HepG2 (cell line): ENCODE results near the gene CPPED1. TPM values are rescaled to one million over a fixed set of nuclear protein-coding genes. Genes with fewer than 3 reads are reported as not detected.

ENCODE experiments used
- CC2D1A ChIP-seq: sonication (generic); formaldehyde crosslinking; IDR thresholded peaks from 2 replicates; pipeline ENCODE4 v1.8.1; 2023; ENCODE audit warnings: mild to moderate bottlenecking, missing genetic modification reagents
- CHD2 ChIP-seq: IDR thresholded peaks from 2 replicates; pipeline ENCODE4 v1.6.1; 2011; ENCODE audit warnings: low read depth, low read length, improper control_type of control experiment
- CHD4 ChIP-seq: fragments of 200-600 bp; sonication (generic); IDR thresholded peaks from 2 replicates; pipeline ENCODE4 v1.7.0; 2017; ENCODE audit warnings: mild to moderate bottlenecking, low read length, borderline replicate concordance
- ELF4 ChIP-seq: sonication (generic); formaldehyde crosslinking; IDR thresholded peaks from 2 replicates; pipeline ENCODE4 v1.5.0; 2020; ENCODE audit warnings: missing genetic modification reagents, mild to moderate bottlenecking, moderate library complexity, borderline replicate concordance
- GATAD1 ChIP-seq: IDR thresholded peaks from 2 replicates; pipeline ENCODE4 v1.6.1; 2016; ENCODE audit warnings: missing genetic modification reagents, missing compliant biosample characterization
- GFI1 ChIP-seq: sonication (generic); formaldehyde crosslinking; IDR thresholded peaks from 2 replicates; pipeline ENCODE4 v1.5.0; 2020; ENCODE audit warnings: missing genetic modification reagents, mild to moderate bottlenecking, borderline replicate concordance
- KDM2A ChIP-seq: sonication (generic); formaldehyde crosslinking; IDR thresholded peaks from 2 replicates; pipeline ENCODE4 v1.4.0; 2020; ENCODE audit warnings: low read depth, missing genetic modification reagents, borderline replicate concordance
- KLF12 ChIP-seq: sonication (generic); formaldehyde crosslinking; IDR thresholded peaks from 2 replicates; pipeline ENCODE4 v1.4.0; 2020; ENCODE audit warnings: missing genetic modification reagents, borderline replicate concordance
- KMT2A ChIP-seq: sonication (generic); formaldehyde crosslinking; IDR thresholded peaks from 2 replicates; pipeline ENCODE4 v1.4.0; 2020; ENCODE audit warnings: missing genetic modification reagents
- MEIS2 ChIP-seq: sonication (generic); formaldehyde crosslinking; IDR thresholded peaks from 2 replicates; pipeline ENCODE4 v1.9.0; 2021; ENCODE audit warnings: mild to moderate bottlenecking, missing genetic modification reagents
- MIER2 ChIP-seq: IDR thresholded peaks from 2 replicates; pipeline ENCODE4 v1.6.1; 2016; ENCODE audit warnings: missing biosample characterization, missing genetic modification reagents
- MTF1 ChIP-seq: sonication (generic); formaldehyde crosslinking; IDR thresholded peaks from 2 replicates; pipeline ENCODE4 v1.5.0; 2020; ENCODE audit warnings: missing genetic modification reagents
- NFKB2 ChIP-seq: sonication (generic); formaldehyde crosslinking; IDR thresholded peaks from 2 replicates; pipeline ENCODE4 v1.4.0; 2020; ENCODE audit warnings: missing genetic modification reagents, borderline replicate concordance
- SPEN ChIP-seq: sonication (generic); formaldehyde crosslinking; IDR thresholded peaks from 2 replicates; pipeline ENCODE4 v1.5.1; 2020; ENCODE audit warnings: low read depth, mild to moderate bottlenecking, missing genetic modification reagents
- THAP11 ChIP-seq: IDR thresholded peaks from 2 replicates; pipeline ENCODE4 v1.6.1; 2016; ENCODE audit warnings: missing biosample characterization, missing genetic modification reagents
- ZNF143 ChIP-seq: sonication (generic); formaldehyde crosslinking; IDR thresholded peaks from 2 replicates; pipeline ENCODE4 v1.4.0; 2020; ENCODE audit warnings: missing genetic modification reagents
- ZNF615 ChIP-seq: sonication (generic); formaldehyde crosslinking; IDR thresholded peaks from 2 replicates; pipeline ENCODE4 v1.5.0; 2020; ENCODE audit warnings: mild to moderate bottlenecking, missing genetic modification reagents, borderline replicate concordance
- ZNF766 ChIP-seq: sonication (generic); formaldehyde crosslinking; IDR thresholded peaks from 2 replicates; pipeline ENCODE4 v1.5.0; 2020; ENCODE audit warnings: missing genetic modification reagents, borderline replicate concordance
- ZNF891 ChIP-seq: sonication (generic); formaldehyde crosslinking; IDR thresholded peaks from 2 replicates; pipeline ENCODE4 v1.5.0; 2020; ENCODE audit warnings: mild to moderate bottlenecking, missing genetic modification reagents
- polyA plus RNA-seq, 8 experiments: library from polyadenylated mRNA; depleted of rRNA in 3 of 8; stranded (reverse) in 7 of 8; unstranded in 1 of 8; fragments of >200 nt; fragmentation: Illumina TruSeq in 4 of 8; extraction: Trizol in 4 of 8; gene quantifications; 2 replicates each; pipeline versions ENCODE4 v1.2.1 to v1.2.3, GENCODE V29; 2011 to 2016; ENCODE audit warnings: low read depth in 4 of 8, missing spikeins in 1 of 8, mixed read lengths in 1 of 8; ENCODE audit not compliant: insufficient read depth in 1 of 8
- total RNA-seq, 5 experiments: library from RNA; depleted of rRNA; stranded (reverse); fragments of >200 nt; fragmentation: Illumina TruSeq; extraction: Trizol; gene quantifications; 2 replicates each; pipeline ENCODE4 v1.2.3, GENCODE V29; 2016; ENCODE audit warnings: low read depth in 1 of 5
- TF ChIP-seq, protein P1 (sequence below): sonication (generic); formaldehyde crosslinking; IDR thresholded peaks from 2 replicates; pipeline ENCODE4 v1.5.1; 2020; ENCODE audit warnings: mild to moderate bottlenecking, moderate library complexity, missing genetic modification reagents
- TF ChIP-seq, protein P2 (sequence below): sonication (generic); formaldehyde crosslinking; IDR thresholded peaks from 2 replicates; pipeline ENCODE4 v1.8.0; 2022; ENCODE audit warnings: missing genetic modification reagents, mild to moderate bottlenecking, borderline replicate concordance
- TF ChIP-seq, protein P3 (sequence below): sonication (generic); formaldehyde crosslinking; IDR thresholded peaks from 2 replicates; pipeline ENCODE4 v1.5.0; 2020; ENCODE audit warnings: missing genetic modification reagents
- TF ChIP-seq, protein P4 (sequence below): sonication (generic); formaldehyde crosslinking; IDR thresholded peaks from 2 replicates; pipeline ENCODE4 v1.8.1; 2022; ENCODE audit warnings: mild to moderate bottlenecking, missing genetic modification reagents
- TF ChIP-seq, protein P5 (sequence below): sonication (generic); formaldehyde crosslinking; IDR thresholded peaks from 2 replicates; pipeline ENCODE4 v1.8.0; 2022; ENCODE audit warnings: missing genetic modification reagents, low read depth, mild to moderate bottlenecking, borderline replicate concordance
- TF ChIP-seq, protein P6 (sequence below): IDR thresholded peaks from 2 replicates; pipeline ENCODE4 v1.6.1; 2012; ENCODE audit warnings: low read depth, low read length, improper control_type of control experiment

CPPED1 gene
- total and polyA plus RNA-seq, 2 of the 13 experiments (the other 11 are each of a cell fraction or from before 2014, with no cell fraction given), result 66.6 to 71.3 TPM

DNA sequence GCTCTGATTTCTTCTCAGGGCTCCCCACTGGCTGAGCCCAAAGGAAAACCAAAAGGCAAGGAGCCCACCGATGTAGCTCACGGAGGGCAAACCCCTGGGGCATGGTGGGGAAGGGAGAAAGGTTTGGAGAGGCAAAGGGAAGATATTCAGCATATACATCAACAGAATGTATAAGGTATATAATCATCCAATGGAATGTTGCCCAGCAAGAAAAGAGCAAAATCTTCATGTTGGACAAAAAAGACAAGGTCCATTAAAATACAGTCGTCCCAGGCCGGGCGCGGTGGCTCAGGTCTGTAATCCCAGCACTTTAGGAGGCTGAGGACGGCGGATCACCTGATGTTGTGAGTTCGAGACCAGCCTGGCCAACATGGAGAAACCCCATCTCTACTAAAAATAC is 1.6 kb downstream of the CPPED1 start (continued):
- TF ChIP-seq, protein P1, sequence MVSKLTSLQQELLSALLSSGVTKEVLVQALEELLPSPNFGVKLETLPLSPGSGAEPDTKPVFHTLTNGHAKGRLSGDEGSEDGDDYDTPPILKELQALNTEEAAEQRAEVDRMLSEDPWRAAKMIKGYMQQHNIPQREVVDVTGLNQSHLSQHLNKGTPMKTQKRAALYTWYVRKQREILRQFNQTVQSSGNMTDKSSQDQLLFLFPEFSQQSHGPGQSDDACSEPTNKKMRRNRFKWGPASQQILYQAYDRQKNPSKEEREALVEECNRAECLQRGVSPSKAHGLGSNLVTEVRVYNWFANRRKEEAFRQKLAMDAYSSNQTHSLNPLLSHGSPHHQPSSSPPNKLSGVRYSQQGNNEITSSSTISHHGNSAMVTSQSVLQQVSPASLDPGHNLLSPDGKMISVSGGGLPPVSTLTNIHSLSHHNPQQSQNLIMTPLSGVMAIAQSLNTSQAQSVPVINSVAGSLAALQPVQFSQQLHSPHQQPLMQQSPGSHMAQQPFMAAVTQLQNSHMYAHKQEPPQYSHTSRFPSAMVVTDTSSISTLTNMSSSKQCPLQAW, result 0 out of 2 replicates have a peak, but pooled peaks have one; percentile 67
- TF ChIP-seq, protein P2, sequence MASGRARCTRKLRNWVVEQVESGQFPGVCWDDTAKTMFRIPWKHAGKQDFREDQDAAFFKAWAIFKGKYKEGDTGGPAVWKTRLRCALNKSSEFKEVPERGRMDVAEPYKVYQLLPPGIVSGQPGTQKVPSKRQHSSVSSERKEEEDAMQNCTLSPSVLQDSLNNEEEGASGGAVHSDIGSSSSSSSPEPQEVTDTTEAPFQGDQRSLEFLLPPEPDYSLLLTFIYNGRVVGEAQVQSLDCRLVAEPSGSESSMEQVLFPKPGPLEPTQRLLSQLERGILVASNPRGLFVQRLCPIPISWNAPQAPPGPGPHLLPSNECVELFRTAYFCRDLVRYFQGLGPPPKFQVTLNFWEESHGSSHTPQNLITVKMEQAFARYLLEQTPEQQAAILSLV, result 0 out of 2 replicates have a peak, but pooled peaks have one; percentile 71
- TF ChIP-seq NFKB2 (CRISPR knock-in tag) (peak; percentile 25; the same call in 1 of the 2 replicates), MIER2 (CRISPR knock-in tag) (no peak), ZNF766 (no peak), GFI1 (no peak), KLF12 (CRISPR knock-in tag) (no peak), ELF4 (CRISPR knock-in tag) (no peak), MEIS2 (CRISPR knock-in tag) (no peak), SPEN (CRISPR knock-in tag) (no peak), CC2D1A (CRISPR knock-in tag) (no peak), ZNF143 (CRISPR knock-in tag) (no peak), MTF1 (no peak), ZNF615 (peak; percentile 68; the same call in 1 of the 2 replicates), KMT2A (CRISPR knock-in tag) (no peak), CHD4 (no peak), CHD2 (no peak), KDM2A (CRISPR knock-in tag) (0 out of 2 replicates have a peak, but pooled peaks have one; percentile 7), THAP11 (CRISPR knock-in tag) (no peak), GATAD1 (CRISPR knock-in tag) (no peak), ZNF891 (no peak)
- TF ChIP-seq, protein P3, sequence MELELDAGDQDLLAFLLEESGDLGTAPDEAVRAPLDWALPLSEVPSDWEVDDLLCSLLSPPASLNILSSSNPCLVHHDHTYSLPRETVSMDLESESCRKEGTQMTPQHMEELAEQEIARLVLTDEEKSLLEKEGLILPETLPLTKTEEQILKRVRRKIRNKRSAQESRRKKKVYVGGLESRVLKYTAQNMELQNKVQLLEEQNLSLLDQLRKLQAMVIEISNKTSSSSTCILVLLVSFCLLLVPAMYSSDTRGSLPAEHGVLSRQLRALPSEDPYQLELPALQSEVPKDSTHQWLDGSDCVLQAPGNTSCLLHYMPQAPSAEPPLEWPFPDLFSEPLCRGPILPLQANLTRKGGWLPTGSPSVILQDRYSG, result no peak
- TF ChIP-seq, protein P4, sequence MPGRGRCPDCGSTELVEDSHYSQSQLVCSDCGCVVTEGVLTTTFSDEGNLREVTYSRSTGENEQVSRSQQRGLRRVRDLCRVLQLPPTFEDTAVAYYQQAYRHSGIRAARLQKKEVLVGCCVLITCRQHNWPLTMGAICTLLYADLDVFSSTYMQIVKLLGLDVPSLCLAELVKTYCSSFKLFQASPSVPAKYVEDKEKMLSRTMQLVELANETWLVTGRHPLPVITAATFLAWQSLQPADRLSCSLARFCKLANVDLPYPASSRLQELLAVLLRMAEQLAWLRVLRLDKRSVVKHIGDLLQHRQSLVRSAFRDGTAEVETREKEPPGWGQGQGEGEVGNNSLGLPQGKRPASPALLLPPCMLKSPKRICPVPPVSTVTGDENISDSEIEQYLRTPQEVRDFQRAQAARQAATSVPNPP (CRISPR knock-in tag), result no peak
- TF ChIP-seq, protein P5, sequence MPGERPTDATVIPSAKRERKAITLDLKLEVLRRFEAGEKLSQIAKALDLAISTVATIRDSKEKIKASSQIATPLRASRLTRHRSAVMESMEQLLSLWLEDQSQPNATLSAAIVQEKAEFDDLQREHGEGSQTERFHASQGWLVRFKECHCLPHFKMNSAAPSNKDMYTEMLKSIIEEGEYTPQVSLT (CRISPR knock-in tag), result 0 out of 2 replicates have a peak, but pooled peaks have one; percentile 27
- TF ChIP-seq, protein P6, sequence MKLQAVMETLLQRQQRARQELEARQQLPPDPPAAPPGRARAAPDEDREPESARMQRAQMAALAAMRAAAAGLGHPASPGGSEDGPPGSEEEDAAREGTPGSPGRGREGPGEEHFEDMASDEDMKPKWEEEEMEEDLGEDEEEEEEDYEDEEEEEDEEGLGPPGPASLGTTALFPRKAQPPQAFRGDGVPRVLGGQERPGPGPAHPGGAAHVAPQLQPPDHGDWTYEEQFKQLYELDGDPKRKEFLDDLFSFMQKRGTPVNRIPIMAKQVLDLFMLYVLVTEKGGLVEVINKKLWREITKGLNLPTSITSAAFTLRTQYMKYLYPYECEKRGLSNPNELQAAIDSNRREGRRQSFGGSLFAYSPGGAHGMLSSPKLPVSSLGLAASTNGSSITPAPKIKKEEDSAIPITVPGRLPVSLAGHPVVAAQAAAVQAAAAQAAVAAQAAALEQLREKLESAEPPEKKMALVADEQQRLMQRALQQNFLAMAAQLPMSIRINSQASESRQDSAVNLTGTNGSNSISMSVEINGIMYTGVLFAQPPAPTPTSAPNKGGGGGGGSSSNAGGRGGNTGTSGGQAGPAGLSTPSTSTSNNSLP, result no peak
